HCT116 (cell line): Measurements from ENCODE around the gene PTPRJ. TPM values are rescaled to one million over a fixed set of nuclear protein-coding genes. Genes with fewer than 3 reads are reported as not detected.

Experiments
- ATAC-seq: fragments of 200-7000 bp; cut with Tn5 transposase; 2 replicates; pipeline ENCODE4 v1.9.1; 2020; ENCODE audit warnings: mild to moderate bottlenecking, moderate library complexity
- BruUV-seq: library from RNA; stranded (reverse); fragments of 400-500 nt; replicated peaks from 2 replicates; lab custom pipeline; 2021; lab: Mats Ljungman, UMichigan
- CTCF ChIA-PET: fragments of 300-600 bp; sonication (Branson Sonifier 250); formaldehyde crosslinking; loops from one replicate; lab custom pipeline; 2021; ENCODE audit warnings: antibody characterized with exemption; lab: Charles Lee
- POLR2A ChIA-PET: fragments of 300-600, 350-600 bp; sonication (Branson Sonifier 250); formaldehyde crosslinking; loops from one replicate; lab custom pipeline; 2021; ENCODE audit warnings: antibody characterized with exemption; lab: Charles Lee
- RAD21 ChIA-PET, 2 experiments: fragments of 300-600 bp; sonication (Branson Sonifier 250); formaldehyde crosslinking; loops; one replicate each; lab custom pipeline; 2023; ENCODE audit warnings: low total read pairs in 2 of 2; ENCODE audit not compliant: uncharacterized antibody in 2 of 2, unreplicated experiment in 2 of 2, low non-redundant PET in 1 of 2; lab: Charles Lee
- DNase-seq: peaks from one replicate; pipeline ENCODE4 v3.0.0-alpha.2; 2010; ENCODE audit warnings: low read depth, low spot score
- H2AFZ ChIP-seq: fragments of 200-600 bp; shearing (Covaris generic), sonication (generic); 2 replicates; pipeline ENCODE4 v1.6.1; 2017; ENCODE audit warnings: low read depth, mixed run types, mixed read lengths, antibody characterized with exemption, low read length; ENCODE audit not compliant: poor library complexity, severe bottlenecking
- H3K27ac ChIP-seq: 2 replicates; pipeline ENCODE4 v1.5.1; 2012; ENCODE audit warnings: low read depth, low read length
- H3K27me3 ChIP-seq: fragments of 200-600 bp; sonication (generic); 2 replicates; pipeline ENCODE4 v1.6.1; 2016; ENCODE audit warnings: mixed run types, low read length, mixed read lengths; ENCODE audit not compliant: insufficient read depth
- H3K36me3 ChIP-seq, 2 experiments: fragments of 200-500 bp in 1 of 2; fragments of 200-600 bp in 1 of 2; sonication (Bioruptor generic) in 1 of 2; sonication (generic) in 1 of 2; 2 replicates each; pipeline versions ENCODE4 v1.5.1 to v1.6.1; 2014 to 2016; ENCODE audit warnings: low read length in 2 of 2, inconsistent platforms in 1 of 2, mixed read lengths in 1 of 2, mixed run types in 1 of 2; ENCODE audit not compliant: insufficient read depth in 2 of 2, control insufficient read depth in 1 of 2
- H3K4me1 ChIP-seq, 2 experiments: fragments of 200-600 bp in 1 of 2; sonication (generic) in 1 of 2; 2 replicates each; pipeline versions ENCODE4 v1.5.1 to v1.6.1; 2012 to 2017; ENCODE audit warnings: low read length in 2 of 2, inconsistent platforms in 1 of 2, mild to moderate bottlenecking in 1 of 2, mixed read lengths in 1 of 2, mixed run types in 1 of 2, moderate library complexity in 1 of 2; ENCODE audit not compliant: insufficient read depth in 2 of 2, control insufficient read depth in 1 of 2
- H3K4me2 ChIP-seq: fragments of 200-600 bp; sonication (generic); 2 replicates; pipeline ENCODE4 v1.6.1; 2017; ENCODE audit warnings: mixed run types, low read length, mixed read lengths
- H3K4me3 ChIP-seq, 2 experiments: fragments of 200-600 bp in 1 of 2; sonication (generic) in 1 of 2; replicated peaks in 1 of 2; 2 replicates each; pipeline ENCODE4 v1.5.1; 2011 to 2016; ENCODE audit warnings: low read length in 2 of 2, control low read depth in 1 of 2, low read depth in 1 of 2, mild to moderate bottlenecking in 1 of 2, mixed read lengths in 1 of 2, mixed run types in 1 of 2
- H3K79me2 ChIP-seq: fragments of 200-600 bp; sonication (generic); 2 replicates; pipeline ENCODE4 v1.6.1; 2017; ENCODE audit warnings: mild to moderate bottlenecking, mixed run types, low read length, moderate library complexity, mixed read lengths; ENCODE audit not compliant: insufficient read depth
- H3K9ac ChIP-seq: fragments of 200-600 bp; sonication (generic); 2 replicates; pipeline ENCODE4 v1.6.1; 2016; ENCODE audit warnings: low read length, mixed read lengths
- H3K9me2 ChIP-seq: fragments of 200-600 bp; sonication (generic), shearing (Covaris generic); 2 replicates; pipeline ENCODE4 v1.6.1; 2017; ENCODE audit warnings: mixed run types, mild to moderate bottlenecking, moderate library complexity; ENCODE audit not compliant: insufficient read depth
- H3K9me3 ChIP-seq, 2 experiments: fragments of 200-500 bp in 1 of 2; fragments of 200-600 bp in 1 of 2; sonication (Bioruptor generic) in 1 of 2; sonication (generic) in 1 of 2; 2 replicates each; pipeline ENCODE4 v1.6.1; 2014 to 2017; ENCODE audit warnings: low read length in 2 of 2, mixed read lengths in 2 of 2, inconsistent platforms in 1 of 2, low read depth in 1 of 2, mild to moderate bottlenecking in 1 of 2, mixed run types in 1 of 2, moderate library complexity in 1 of 2; ENCODE audit not compliant: control insufficient read depth in 1 of 2, insufficient read depth in 1 of 2
- H4K20me1 ChIP-seq: fragments of 200-600 bp; sonication (generic), shearing (Covaris generic); 2 replicates; pipeline ENCODE4 v1.6.1; 2017; ENCODE audit warnings: mixed run types, mild to moderate bottlenecking, moderate library complexity; ENCODE audit not compliant: insufficient read depth
- CEBPB ChIP-seq: IDR thresholded peaks from 2 replicates; pipeline ENCODE4 v1.6.1; 2012; ENCODE audit warnings: low read depth
- EZH2phosphoT487 ChIP-seq: fragments of 200-600 bp; IDR thresholded peaks from 2 replicates; pipeline ENCODE4 v1.6.1; 2018; ENCODE audit warnings: antibody characterized with exemption, borderline replicate concordance
- RAD21 ChIP-seq: IDR thresholded peaks from 2 replicates; pipeline ENCODE4 v1.6.1; 2012; ENCODE audit warnings: low read depth, mild to moderate bottlenecking
- SIN3A ChIP-seq: IDR thresholded peaks from 2 replicates; pipeline ENCODE4 v1.6.1; 2012; ENCODE audit warnings: low read depth
- SRF ChIP-seq: IDR thresholded peaks from 2 replicates; pipeline ENCODE4 v1.6.1; 2012; ENCODE audit warnings: low read depth
- intact Hi-C: fragments of 100-400 bp; cut with micrococcal nuclease; formaldehyde crosslinking; loops from 2 replicates; pipeline ENCODE4 v1.10.0; 2022
- total RNA-seq: library from RNA; stranded (reverse); gene quantifications from one replicate; pipeline ENCODE4 v1.2.1, GENCODE V29; 2021; ENCODE audit not compliant: unreplicated experiment
- TF ChIP-seq, protein P1 (sequence below), 3 experiments: fragments of 200-600 bp in 1 of 3; sonication (generic) in 1 of 3; IDR thresholded peaks in 2 of 3; conservative IDR thresholded peaks in 1 of 3; 2 replicates each; pipeline ENCODE4 v1.5.1; 2012 to 2017; ENCODE audit warnings: low read depth in 2 of 3, low read length in 2 of 3, antibody characterized with exemption in 1 of 3, borderline replicate concordance in 1 of 3, control low read depth in 1 of 3, mild to moderate bottlenecking in 1 of 3, mixed read lengths in 1 of 3, mixed run types in 1 of 3, moderate library complexity in 1 of 3; ENCODE audit not compliant: insufficient read depth in 1 of 3
- TF ChIP-seq, protein P2 (sequence below): IDR thresholded peaks from 2 replicates; pipeline ENCODE4 v1.6.1; 2011; ENCODE audit warnings: mild to moderate bottlenecking, low read length, moderate library complexity; ENCODE audit not compliant: insufficient replicate concordance; ENCODE audit errors: extremely low read depth

Gene PTPRJ
- total RNA-seq, 1 experiment from 2014 or later, result 19.1 TPM

DNA sequence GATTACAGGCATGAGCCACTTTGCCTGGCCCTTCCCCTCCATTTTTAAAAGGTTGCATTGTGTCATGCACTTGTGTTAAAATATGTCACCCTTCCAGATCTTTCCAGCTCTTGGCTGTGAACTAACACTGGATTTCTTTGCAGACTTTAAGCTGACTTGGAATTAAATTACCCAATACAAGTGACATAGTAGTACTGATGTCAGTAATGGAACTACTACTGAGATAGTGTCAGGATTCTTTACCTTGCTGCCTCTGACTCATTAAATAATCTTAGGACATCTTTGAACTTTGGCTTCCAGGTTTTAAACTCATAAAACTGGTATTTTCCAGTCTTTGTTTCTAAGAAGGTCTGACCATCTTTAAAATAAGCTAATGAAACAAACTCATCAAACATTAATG is 184.5 kb downstream of the PTPRJ start:
- Histone ChIP-seq H3K4me2 (no peak overlapping the region), H3K9me2 (no peaks in the 10 kb centered on the region), H3K9me3 (no peaks in the 10 kb centered on the region), H3K36me3 (no peaks in the 10 kb centered on the region), H3K27me3 (no peaks in the 10 kb centered on the region), H4K20me1 (no peaks in the 10 kb centered on the region), H3K79me2 (no peaks in the 10 kb centered on the region), H3K27ac (no peak overlapping the region), H3K4me1 (no peaks in the 10 kb centered on the region), H3K9ac (no peak overlapping the region), H2AFZ (no peak overlapping the region), H3K4me3 (no peak overlapping the region)
- RAD21 ChIA-PET, result no interaction called here
- BruUV-seq, result no TSS peak
- CTCF ChIA-PET, result no interaction called here
- TF ChIP-seq CEBPB, result no peak
- TF ChIP-seq, protein P1, sequence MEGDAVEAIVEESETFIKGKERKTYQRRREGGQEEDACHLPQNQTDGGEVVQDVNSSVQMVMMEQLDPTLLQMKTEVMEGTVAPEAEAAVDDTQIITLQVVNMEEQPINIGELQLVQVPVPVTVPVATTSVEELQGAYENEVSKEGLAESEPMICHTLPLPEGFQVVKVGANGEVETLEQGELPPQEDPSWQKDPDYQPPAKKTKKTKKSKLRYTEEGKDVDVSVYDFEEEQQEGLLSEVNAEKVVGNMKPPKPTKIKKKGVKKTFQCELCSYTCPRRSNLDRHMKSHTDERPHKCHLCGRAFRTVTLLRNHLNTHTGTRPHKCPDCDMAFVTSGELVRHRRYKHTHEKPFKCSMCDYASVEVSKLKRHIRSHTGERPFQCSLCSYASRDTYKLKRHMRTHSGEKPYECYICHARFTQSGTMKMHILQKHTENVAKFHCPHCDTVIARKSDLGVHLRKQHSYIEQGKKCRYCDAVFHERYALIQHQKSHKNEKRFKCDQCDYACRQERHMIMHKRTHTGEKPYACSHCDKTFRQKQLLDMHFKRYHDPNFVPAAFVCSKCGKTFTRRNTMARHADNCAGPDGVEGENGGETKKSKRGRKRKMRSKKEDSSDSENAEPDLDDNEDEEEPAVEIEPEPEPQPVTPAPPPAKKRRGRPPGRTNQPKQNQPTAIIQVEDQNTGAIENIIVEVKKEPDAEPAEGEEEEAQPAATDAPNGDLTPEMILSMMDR (IDR thresholded peaks at IDR 0.05 in 2 of 3, conservative IDR thresholded peaks at IDR 0.05 in 1 of 3; ENCODE audit: borderline replicate concordance in 1 of 3, insufficient read depth in 1 of 3, low read depth in 2 of 3, low read length in 2 of 3), result no peak
- ATAC-seq, result no peak
- no peak for DNase-seq
- intact Hi-C loops, result no loop called here
- POLR2A ChIA-PET, result no interaction called here

DNA sequence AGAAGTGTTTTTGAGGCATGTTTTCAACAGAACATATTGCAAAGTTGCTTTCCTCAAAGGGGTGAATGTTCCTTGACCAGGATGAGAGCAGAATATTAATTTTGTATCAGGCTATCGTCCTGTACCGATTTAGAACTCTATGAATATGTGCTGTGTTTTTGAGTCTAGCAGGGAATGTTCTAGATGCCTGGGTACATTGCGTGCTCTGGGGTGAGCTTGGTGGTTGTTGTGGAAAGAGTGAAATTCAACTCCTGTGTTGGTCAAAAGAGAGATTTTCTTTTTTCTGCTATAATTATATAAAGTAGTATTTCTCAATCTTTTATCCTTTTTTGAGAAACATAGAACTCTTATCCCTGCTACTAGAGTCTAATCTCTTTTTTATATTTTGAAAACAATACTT is 185.1 kb downstream of the PTPRJ start:
- Histone ChIP-seq H4K20me1 (no peaks in the 10 kb centered on the region), H3K27me3 (no peaks in the 10 kb centered on the region), H3K9me3 (no peaks in the 10 kb centered on the region), H3K4me3 (no peak overlapping the region), H3K9ac (no peak overlapping the region), H2AFZ (no peak overlapping the region)
- ChIA-PET POLR2A (no interaction called here), CTCF (no interaction called here)
- no peak for DNase-seq
- intact Hi-C loops, result no loop called here
- TF ChIP-seq SRF, result no peak
- TF ChIP-seq EZH2phosphoT487, result no peak
- TF ChIP-seq, protein P2, sequence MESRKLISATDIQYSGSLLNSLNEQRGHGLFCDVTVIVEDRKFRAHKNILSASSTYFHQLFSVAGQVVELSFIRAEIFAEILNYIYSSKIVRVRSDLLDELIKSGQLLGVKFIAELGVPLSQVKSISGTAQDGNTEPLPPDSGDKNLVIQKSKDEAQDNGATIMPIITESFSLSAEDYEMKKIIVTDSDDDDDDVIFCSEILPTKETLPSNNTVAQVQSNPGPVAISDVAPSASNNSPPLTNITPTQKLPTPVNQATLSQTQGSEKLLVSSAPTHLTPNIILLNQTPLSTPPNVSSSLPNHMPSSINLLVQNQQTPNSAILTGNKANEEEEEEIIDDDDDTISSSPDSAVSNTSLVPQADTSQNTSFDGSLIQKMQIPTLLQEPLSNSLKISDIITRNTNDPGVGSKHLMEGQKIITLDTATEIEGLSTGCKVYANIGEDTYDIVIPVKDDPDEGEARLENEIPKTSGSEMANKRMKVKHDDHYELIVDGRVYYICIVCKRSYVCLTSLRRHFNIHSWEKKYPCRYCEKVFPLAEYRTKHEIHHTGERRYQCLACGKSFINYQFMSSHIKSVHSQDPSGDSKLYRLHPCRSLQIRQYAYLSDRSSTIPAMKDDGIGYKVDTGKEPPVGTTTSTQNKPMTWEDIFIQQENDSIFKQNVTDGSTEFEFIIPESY, result no peak
- TF ChIP-seq RAD21, result no peak
- no peak for TF ChIP-seq SIN3A
- TF ChIP-seq, all 23 proteins: peak for 0
- RAD21 ChIA-PET, result no interaction called here
- Histone ChIP-seq H3K4me1 (no peaks in the 10 kb centered on the region), H3K9me2 (no peaks in the 10 kb centered on the region), H3K36me3 (no peaks in the 10 kb centered on the region), H3K4me2 (no peak overlapping the region), H3K79me2 (no peaks in the 10 kb centered on the region), H3K27ac (no peak overlapping the region)
- ATAC-seq, result no peak
- no TSS peak for BruUV-seq
